IMR-90 (cell line): ENCODE measurements around the gene DOCK4. TPM values are rescaled to one million over a fixed set of nuclear protein-coding genes. Genes with fewer than 3 reads are reported as not detected.

Source experiments
- ATAC-seq: fragments of 200-7000 bp; cut with Tn5 transposase; 2 replicates; pipeline ENCODE4 v1.9.1; 2020; ENCODE audit warnings: low read depth, mild to moderate bottlenecking, moderate library complexity
- BruUV-seq: library from RNA; stranded (reverse); fragments of 400-500 nt; replicated peaks from 2 replicates; lab custom pipeline; 2021; lab: Mats Ljungman, UMichigan
- CTCF ChIA-PET: fragments of 300-600 bp; formaldehyde crosslinking; extraction: SDS; loops from one replicate; lab custom pipeline; 2021; ENCODE audit warnings: antibody characterized with exemption; lab: Yijun Ruan, JAX
- POLR2A ChIA-PET: fragments of 300-600 bp; sonication (Branson Sonifier 250); formaldehyde crosslinking; loops from one replicate; lab custom pipeline; 2022; ENCODE audit warnings: antibody characterized with exemption; ENCODE audit not compliant: unreplicated experiment; lab: Charles Lee
- DNase-seq: peaks from one replicate; pipeline ENCODE4 v3.0.0; 2013
- H2AFZ ChIP-seq: replicated peaks from 2 replicates; pipeline ENCODE3; 2013; ENCODE audit warnings: low read length, mild to moderate bottlenecking; ENCODE audit not compliant: poor library complexity
- H2AK5ac ChIP-seq: 2 replicates; pipeline ENCODE4 v1.6.1; 2013; ENCODE audit warnings: low read depth, low read length, inconsistent platforms
- H2AK9ac ChIP-seq: replicated peaks from 2 replicates; pipeline ENCODE3; 2013; ENCODE audit warnings: mild to moderate bottlenecking, low read depth, low read length, moderate library complexity; ENCODE audit not compliant: poor library complexity
- H2BK120ac ChIP-seq: 2 replicates; pipeline ENCODE4 v1.6.1; 2013; ENCODE audit warnings: low read depth, low read length, inconsistent platforms
- H2BK15ac ChIP-seq: 3 replicates; pipeline ENCODE4 v1.6.1; 2013; ENCODE audit warnings: low read depth, low read length, inconsistent platforms
- H2BK20ac ChIP-seq: 2 replicates; pipeline ENCODE4 v1.6.1; 2013; ENCODE audit warnings: low read depth, mild to moderate bottlenecking, inconsistent platforms, low read length, moderate library complexity
- H2BK5ac ChIP-seq: 2 replicates; pipeline ENCODE4 v1.6.1; 2013; ENCODE audit warnings: mild to moderate bottlenecking, low read depth, low read length, inconsistent platforms; ENCODE audit not compliant: poor library complexity, severe bottlenecking
- H3K14ac ChIP-seq: replicated peaks from 2 replicates; pipeline ENCODE4 v1.6.1; 2013; ENCODE audit warnings: low read depth, low read length, inconsistent platforms
- H3K18ac ChIP-seq: 2 replicates; pipeline ENCODE4 v1.6.1; 2013; ENCODE audit warnings: low read depth, low read length, control low read depth
- H3K23ac ChIP-seq: 2 replicates; pipeline ENCODE4 v1.6.1; 2013; ENCODE audit warnings: low read depth, low read length, inconsistent platforms
- H3K27ac ChIP-seq: 2 replicates; pipeline ENCODE4 v1.5.1; 2013; ENCODE audit warnings: mild to moderate bottlenecking, control low read depth, low read length; ENCODE audit not compliant: insufficient read depth
- H3K27me3 ChIP-seq: 2 replicates; pipeline ENCODE4 v1.6.1; 2013; ENCODE audit warnings: low read length; ENCODE audit not compliant: control insufficient read depth, insufficient read depth
- H3K36me3 ChIP-seq: 2 replicates; pipeline ENCODE4 v1.6.1; 2013; ENCODE audit warnings: low read length, mixed read lengths; ENCODE audit not compliant: control insufficient read depth, insufficient read depth
- H3K4ac ChIP-seq: 2 replicates; pipeline ENCODE4 v1.6.1; 2013; ENCODE audit warnings: low read depth, low read length, inconsistent platforms
- H3K4me1 ChIP-seq: 2 replicates; pipeline ENCODE4 v1.6.1; 2013; ENCODE audit warnings: low read length, mixed read lengths; ENCODE audit not compliant: control insufficient read depth, insufficient read depth
- H3K4me2 ChIP-seq: 2 replicates; pipeline ENCODE4 v1.6.1; 2013; ENCODE audit warnings: low read depth, mild to moderate bottlenecking, control low read depth, low read length, moderate library complexity
- H3K4me3 ChIP-seq: 2 replicates; pipeline ENCODE4 v1.5.1; 2013; ENCODE audit warnings: low read depth, mild to moderate bottlenecking, control low read depth, low read length, moderate library complexity; ENCODE audit not compliant: insufficient read depth
- H3K56ac ChIP-seq: 2 replicates; pipeline ENCODE4 v1.6.1; 2013; ENCODE audit warnings: low read length, inconsistent platforms; ENCODE audit not compliant: insufficient read depth; ENCODE audit errors: extremely low read depth
- H3K79me1 ChIP-seq, 2 experiments: 2 replicates each; pipeline ENCODE4 v1.6.1; 2013; ENCODE audit warnings: low read length in 2 of 2, inconsistent platforms in 1 of 2, low read depth in 1 of 2
- H3K9ac ChIP-seq: 2 replicates; pipeline ENCODE4 v1.6.1; 2013; ENCODE audit warnings: low read depth, low read length, control low read depth
- H3K9me1 ChIP-seq: 2 replicates; pipeline ENCODE4 v1.6.1; 2013; ENCODE audit warnings: low read length, inconsistent platforms; ENCODE audit not compliant: insufficient read depth
- H3K9me3 ChIP-seq: 2 replicates; pipeline ENCODE4 v1.6.1; 2013; ENCODE audit warnings: low read length; ENCODE audit not compliant: control insufficient read depth, insufficient read depth
- H4K20me1 ChIP-seq: 2 replicates; pipeline ENCODE4 v1.6.1; 2013; ENCODE audit warnings: low read length, inconsistent platforms; ENCODE audit not compliant: insufficient read depth
- H4K5ac ChIP-seq: 2 replicates; pipeline ENCODE4 v1.6.1; 2013; ENCODE audit warnings: mild to moderate bottlenecking, low read depth, low read length, control low read depth
- H4K8ac ChIP-seq, 2 experiments: 2 replicates each; pipeline ENCODE4 v1.6.1; 2013; ENCODE audit warnings: low read depth in 2 of 2, low read length in 2 of 2, control low read depth in 1 of 2, inconsistent platforms in 1 of 2
- H4K91ac ChIP-seq: 2 replicates; pipeline ENCODE4 v1.6.1; 2013; ENCODE audit warnings: low read depth, low read length, inconsistent platforms; ENCODE audit not compliant: insufficient read depth
- BHLHE40 ChIP-seq: fragments of 150-350 bp; IDR thresholded peaks from 2 replicates; pipeline ENCODE4 v1.6.1; 2016; ENCODE audit warnings: mild to moderate bottlenecking, low read depth, low read length
- CEBPB ChIP-seq: IDR thresholded peaks from 2 replicates; pipeline ENCODE4 v1.6.1; 2012; ENCODE audit warnings: low read depth, low read length, improper control_type of control experiment
- CHD1 ChIP-seq: IDR thresholded peaks from 2 replicates; pipeline ENCODE4 v1.6.1; 2012; ENCODE audit warnings: low read depth, low read length, improper control_type of control experiment
- ELK1 ChIP-seq: fragments of 150-350 bp; IDR thresholded peaks from 2 replicates; pipeline ENCODE4 v1.6.1; 2016; ENCODE audit warnings: low read depth, mild to moderate bottlenecking, low read length, moderate library complexity, borderline replicate concordance
- FOS ChIP-seq: fragments of 150-350 bp; IDR thresholded peaks from 2 replicates; pipeline ENCODE4 v1.6.1; 2016; ENCODE audit warnings: low read depth, low read length
- MAFK ChIP-seq: IDR thresholded peaks from 2 replicates; pipeline ENCODE4 v1.6.1; 2012; ENCODE audit warnings: low read depth, low read length, improper control_type of control experiment
- MAZ ChIP-seq: IDR thresholded peaks from 2 replicates; pipeline ENCODE4 v1.6.1; 2012; ENCODE audit warnings: low read depth, mild to moderate bottlenecking, low read length, improper control_type of control experiment, moderate library complexity, borderline replicate concordance
- MXI1 ChIP-seq: IDR thresholded peaks from 2 replicates; pipeline ENCODE4 v1.6.1; 2012; ENCODE audit warnings: low read depth, mild to moderate bottlenecking, low read length, moderate library complexity, borderline replicate concordance
- NFE2L2 ChIP-seq: fragments of 150-350 bp; IDR thresholded peaks from 2 replicates; pipeline ENCODE4 v1.6.1; 2016; ENCODE audit warnings: low read depth, mild to moderate bottlenecking, low read length
- POLR2A ChIP-seq: IDR thresholded peaks from 2 replicates; pipeline ENCODE4 v1.6.1; 2012; ENCODE audit warnings: mild to moderate bottlenecking, low read depth, low read length
- RAD21 ChIP-seq: IDR thresholded peaks from 2 replicates; pipeline ENCODE4 v1.6.1; 2012; ENCODE audit warnings: low read length, improper control_type of control experiment
- RCOR1 ChIP-seq: IDR thresholded peaks from 2 replicates; pipeline ENCODE4 v1.6.1; 2012; ENCODE audit warnings: mild to moderate bottlenecking, low read length, improper control_type of control experiment; ENCODE audit not compliant: insufficient replicate concordance
- RFX5 ChIP-seq: IDR thresholded peaks from 2 replicates; pipeline ENCODE4 v1.8.0; 2012; ENCODE audit warnings: low read depth, mild to moderate bottlenecking, low read length, moderate library complexity
- SMC3 ChIP-seq: fragments of 150-350 bp; IDR thresholded peaks from 2 replicates; pipeline ENCODE4 v1.6.1; 2016; ENCODE audit warnings: low read depth, mild to moderate bottlenecking, antibody characterized with exemption, low read length, moderate library complexity
- WGBS, 2 experiments: methylation state at CpG; one replicate each; pipeline versions ENCODE4 v1.1.5 to v1.1.7; 2013; ENCODE audit warnings: missing lambda C conversion rate in 2 of 2; ENCODE audit not compliant: insufficient read length in 1 of 2; ENCODE audit errors: extremely low coverage in 2 of 2; 5-methylcytosine and 5-hydroxymethylcytosine counted together
- dilution Hi-C: fragments of 300-500 bp; cut with HindIII; formaldehyde crosslinking; loops from one replicate; pipeline ENCODE4 v1.14.3; 2018; ENCODE audit warnings: low sequenced_read_pairs; ENCODE audit not compliant: unreplicated experiment
- in situ Hi-C: fragments of 300-500 bp; cut with MboI; formaldehyde crosslinking; loops from 3 replicates; pipeline ENCODE4 v1.14.3; 2019; ENCODE audit warnings: low sequenced_read_pairs, inconsistent platforms, mixed read lengths
- intact Hi-C: fragments of 100-400 bp; cut with micrococcal nuclease; formaldehyde crosslinking; loops from 2 replicates; pipeline ENCODE4 v1.10.0; 2022
- polyA plus RNA-seq, 3 experiments: library from polyadenylated mRNA; depleted of rRNA; stranded (reverse); fragments of >200 nt; gene quantifications; 2 replicates each; pipeline ENCODE4 v1.2.3, GENCODE V29; 2012; ENCODE audit warnings: low replicate concordance in 1 of 3
- total RNA-seq: library from RNA; depleted of rRNA; stranded (reverse); fragments of >200 nt; gene quantifications from 2 replicates; pipeline ENCODE4 v1.2.3, GENCODE V29; 2012
- TF ChIP-seq, protein P1 (sequence below): conservative IDR thresholded peaks from 2 replicates; pipeline ENCODE4 v1.5.1; 2012; ENCODE audit warnings: mild to moderate bottlenecking, low read depth, low read length, improper control_type of control experiment
- TF ChIP-seq, protein P2 (sequence below): fragments of 150-350 bp; IDR thresholded peaks from 2 replicates; pipeline ENCODE4 v1.6.1; 2017; ENCODE audit warnings: mild to moderate bottlenecking, antibody characterized with exemption, low read length, low read depth

DOCK4 gene
- total and polyA plus RNA-seq, 2 of the 4 experiments (the other 2 are of a cell fraction) = 4.4 to 12.2 TPM

GRCh38 chr7:111705807-111706206 lies 500.4 kb downstream of the DOCK4 start:
- H2BK5ac ChIP-seq = no peak overlapping the region
- 96% methylated on average over 3 of the region's 5 CpGs; no CpG with 5 or more reads in 1 of the 2 experiments for WGBS, 2 experiments
- no peaks in the 10 kb centered on the region for H3K9me3 ChIP-seq
- in situ Hi-C loops (loop anchor here (25.0 kb wide), 1 partner anchor 1094 kb away; no protein-coding TSS in a partner anchor), dilution Hi-C loops (no loop called here), intact Hi-C loops (no loop called here)
- no peak overlapping the region for H2BK120ac ChIP-seq
- H3K27me3 ChIP-seq = no peaks in the 10 kb centered on the region
- H2AK5ac ChIP-seq = no peak overlapping the region
- BruUV-seq = no TSS peak
- H4K91ac ChIP-seq = no peak overlapping the region
- no peak overlapping the region for H2BK15ac ChIP-seq
- H3K18ac ChIP-seq = no peak overlapping the region
- no peak overlapping the region for H3K4me3 ChIP-seq
- H3K23ac ChIP-seq = no peak overlapping the region
- H3K27ac ChIP-seq = no peak overlapping the region
- no peak overlapping the region for H2AFZ ChIP-seq
- no peak for ATAC-seq
- no peak overlapping the region for H3K56ac ChIP-seq
- ChIA-PET POLR2A (no interaction called here), CTCF (no interaction called here)
- no peak overlapping the region for H4K5ac ChIP-seq
- no peaks in the 10 kb centered on the region for H3K79me1 ChIP-seq
- DNase-seq = no peak
- H3K4me2 ChIP-seq = no peak overlapping the region
- no peaks in the 10 kb centered on the region for H3K36me3 ChIP-seq
- no peak overlapping the region for H2AK9ac ChIP-seq
- no peaks in the 10 kb centered on the region for H4K20me1 ChIP-seq
- no peak overlapping the region for H4K8ac ChIP-seq
- no peaks in the 10 kb centered on the region for H3K4me1 ChIP-seq
- no peaks in the 10 kb centered on the region for H3K9me1 ChIP-seq
- H2BK20ac ChIP-seq = no peak overlapping the region
- TF ChIP-seq SMC3 (no peak), ELK1 (no peak), MAZ (no peak), POLR2A (no peak), RFX5 (no peak), MXI1 (no peak), CHD1 (no peak), CEBPB (no peak), BHLHE40 (no peak), RAD21 (no peak), FOS (no peak), RCOR1 (no peak), MAFK (no peak), NFE2L2 (no peak)
- TF ChIP-seq, protein P1, sequence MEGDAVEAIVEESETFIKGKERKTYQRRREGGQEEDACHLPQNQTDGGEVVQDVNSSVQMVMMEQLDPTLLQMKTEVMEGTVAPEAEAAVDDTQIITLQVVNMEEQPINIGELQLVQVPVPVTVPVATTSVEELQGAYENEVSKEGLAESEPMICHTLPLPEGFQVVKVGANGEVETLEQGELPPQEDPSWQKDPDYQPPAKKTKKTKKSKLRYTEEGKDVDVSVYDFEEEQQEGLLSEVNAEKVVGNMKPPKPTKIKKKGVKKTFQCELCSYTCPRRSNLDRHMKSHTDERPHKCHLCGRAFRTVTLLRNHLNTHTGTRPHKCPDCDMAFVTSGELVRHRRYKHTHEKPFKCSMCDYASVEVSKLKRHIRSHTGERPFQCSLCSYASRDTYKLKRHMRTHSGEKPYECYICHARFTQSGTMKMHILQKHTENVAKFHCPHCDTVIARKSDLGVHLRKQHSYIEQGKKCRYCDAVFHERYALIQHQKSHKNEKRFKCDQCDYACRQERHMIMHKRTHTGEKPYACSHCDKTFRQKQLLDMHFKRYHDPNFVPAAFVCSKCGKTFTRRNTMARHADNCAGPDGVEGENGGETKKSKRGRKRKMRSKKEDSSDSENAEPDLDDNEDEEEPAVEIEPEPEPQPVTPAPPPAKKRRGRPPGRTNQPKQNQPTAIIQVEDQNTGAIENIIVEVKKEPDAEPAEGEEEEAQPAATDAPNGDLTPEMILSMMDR = no peak
- TF ChIP-seq, protein P2, sequence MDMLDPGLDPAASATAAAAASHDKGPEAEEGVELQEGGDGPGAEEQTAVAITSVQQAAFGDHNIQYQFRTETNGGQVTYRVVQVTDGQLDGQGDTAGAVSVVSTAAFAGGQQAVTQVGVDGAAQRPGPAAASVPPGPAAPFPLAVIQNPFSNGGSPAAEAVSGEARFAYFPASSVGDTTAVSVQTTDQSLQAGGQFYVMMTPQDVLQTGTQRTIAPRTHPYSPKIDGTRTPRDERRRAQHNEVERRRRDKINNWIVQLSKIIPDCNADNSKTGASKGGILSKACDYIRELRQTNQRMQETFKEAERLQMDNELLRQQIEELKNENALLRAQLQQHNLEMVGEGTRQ = no peak
- no peak overlapping the region for H3K14ac ChIP-seq
- H3K9ac ChIP-seq = no peak overlapping the region
- H3K4ac ChIP-seq = no peak overlapping the region
